Neural progenitor cell (in vitro differentiated cells): ENCODE data around the gene R3HDM2.

ENCODE experiments used
- EZH2 ChIP-seq: fragments of 200-600 bp; sonication (generic); IDR thresholded peaks from 2 replicates; pipeline ENCODE4 v1.6.1; 2017; ENCODE audit warnings: antibody characterized with exemption, mild to moderate bottlenecking, moderate library complexity
- EZH2phosphoT487 ChIP-seq: fragments of 200-600 bp; sonication (generic); IDR thresholded peaks from 2 replicates; pipeline ENCODE4 v1.6.1; 2017; ENCODE audit warnings: antibody characterized with exemption
- TF ChIP-seq, protein P1 (sequence below): fragments of 200-600 bp; sonication (generic); IDR thresholded peaks from 2 replicates; pipeline ENCODE4 v1.5.1; 2017; ENCODE audit warnings: antibody characterized with exemption, mild to moderate bottlenecking

GRCh38 chr12:57479043-57479375, 48.2 kb upstream of the R3HDM2 start:
- TF ChIP-seq, protein P1, sequence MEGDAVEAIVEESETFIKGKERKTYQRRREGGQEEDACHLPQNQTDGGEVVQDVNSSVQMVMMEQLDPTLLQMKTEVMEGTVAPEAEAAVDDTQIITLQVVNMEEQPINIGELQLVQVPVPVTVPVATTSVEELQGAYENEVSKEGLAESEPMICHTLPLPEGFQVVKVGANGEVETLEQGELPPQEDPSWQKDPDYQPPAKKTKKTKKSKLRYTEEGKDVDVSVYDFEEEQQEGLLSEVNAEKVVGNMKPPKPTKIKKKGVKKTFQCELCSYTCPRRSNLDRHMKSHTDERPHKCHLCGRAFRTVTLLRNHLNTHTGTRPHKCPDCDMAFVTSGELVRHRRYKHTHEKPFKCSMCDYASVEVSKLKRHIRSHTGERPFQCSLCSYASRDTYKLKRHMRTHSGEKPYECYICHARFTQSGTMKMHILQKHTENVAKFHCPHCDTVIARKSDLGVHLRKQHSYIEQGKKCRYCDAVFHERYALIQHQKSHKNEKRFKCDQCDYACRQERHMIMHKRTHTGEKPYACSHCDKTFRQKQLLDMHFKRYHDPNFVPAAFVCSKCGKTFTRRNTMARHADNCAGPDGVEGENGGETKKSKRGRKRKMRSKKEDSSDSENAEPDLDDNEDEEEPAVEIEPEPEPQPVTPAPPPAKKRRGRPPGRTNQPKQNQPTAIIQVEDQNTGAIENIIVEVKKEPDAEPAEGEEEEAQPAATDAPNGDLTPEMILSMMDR, result no peak
- TF ChIP-seq EZH2phosphoT487 (no peak), EZH2 (no peak)
